Activated naive CD4-positive, alpha-beta T cell treated with anti-CD3 and anti-CD28 coated beads, Interleukin-2, amount 50 U/mL, for 16 hours (primary cell): Measurements from ENCODE around the gene MEIS1.
"Not testable (repeated sequence)": the region's sequence is repeated elsewhere in the genome, so short reads cannot be mapped to it uniquely, and the experiment has no call there.

Experiments used
- DNase-seq: peaks from one replicate; pipeline ENCODE4 v3.0.0-alpha.2; 2020

MEIS1 gene

GRCh38 chr2:66434679-66435548, at the start of gene MEIS1:
TSS of gene MEIS1 (plus strand) at chr2:66435125. CDS start at chr2:66435857, 732 bp downstream.
- DNase-seq: no peak

GRCh38 chr2:66387016-66387753, 47.7 kb upstream of the MEIS1 start:
- DNase-seq: no peak

GRCh38 chr2:66389651-66390131, 45.2 kb upstream of the MEIS1 start:
- DNase-seq: no peak

GRCh38 chr2:66390152-66390551, 44.8 kb upstream of the MEIS1 start:
- DNase-seq: no peak

- DNase-seq: no peak
Measured at GRCh38 chr2:66390811-66391210, 44.1 kb upstream of the MEIS1 start.

- not testable (repeated sequence) for DNase-seq
Measured at GRCh38 chr2:66391240-66391639, 43.7 kb upstream of the MEIS1 start.

GRCh38 chr2:66405473-66405872, 29.5 kb upstream of the MEIS1 start:
- DNase-seq: no peak

- no peak for DNase-seq
Measured at GRCh38 chr2:66408905-66409304, 26.0 kb upstream of the MEIS1 start.

GRCh38 chr2:66412874-66413273, 22.1 kb upstream of the MEIS1 start:
- DNase-seq: no peak

GRCh38 chr2:66414896-66415295, 20.0 kb upstream of the MEIS1 start:
- DNase-seq: no peak

GRCh38 chr2:66418381-66418780, 16.5 kb upstream of the MEIS1 start:
- no peak for DNase-seq

- no peak for DNase-seq
Measured at GRCh38 chr2:66421612-66422011, 13.3 kb upstream of the MEIS1 start.

GRCh38 chr2:66423391-66424124, 11.4 kb upstream of the MEIS1 start:
- no peak for DNase-seq

GRCh38 chr2:66426244-66427111, 8.4 kb upstream of the MEIS1 start:
- no peak for DNase-seq

- DNase-seq: no peak
Measured at GRCh38 chr2:66427300-66427699, 7.6 kb upstream of the MEIS1 start.

GRCh38 chr2:66428986-66429612, 5.8 kb upstream of the MEIS1 start:
- no peak for DNase-seq

- no peak for DNase-seq
Measured at GRCh38 chr2:66429693-66430504, 5.0 kb upstream of the MEIS1 start.

- no peak for DNase-seq
Measured at GRCh38 chr2:66430505-66431273, 4.2 kb upstream of the MEIS1 start.

- no peak for DNase-seq
Measured at GRCh38 chr2:66431274-66431642, 3.7 kb upstream of the MEIS1 start.
